NCI-H345 (cell line): ENCODE data around the gene POU6F2.
"Not testable (repeated sequence)": the region's sequence is repeated elsewhere in the genome, so short reads cannot be mapped to it uniquely, and the experiment has no call there.

Experiments used
- DNase-seq: peaks from one replicate; lab custom pipeline; 2025; lab: John Stamatoyannopoulos, UW

The POU6F2 gene

GRCh38 chr7:39187130-39187529 is 209.4 kb downstream of the POU6F2 start:
- DNase-seq, result no peak

GRCh38 chr7:39192476-39192875 is 214.8 kb downstream of the POU6F2 start:
- DNase-seq, result no peak

- not testable (repeated sequence) for DNase-seq
These were observed 216.7 kb downstream of the POU6F2 start for GRCh38 chr7:39194388-39194787.

GRCh38 chr7:39195967-39196366 is 218.3 kb downstream of the POU6F2 start:
- DNase-seq, result no peak

- DNase-seq, result no peak
These were observed 220.1 kb downstream of the POU6F2 start for GRCh38 chr7:39197831-39198230.

- no peak for DNase-seq
These were observed 220.8 kb downstream of the POU6F2 start for GRCh38 chr7:39198556-39198955.

GRCh38 chr7:39199006-39199405 is 221.3 kb downstream of the POU6F2 start:
- no peak for DNase-seq

GRCh38 chr7:39199951-39200350 is 222.2 kb downstream of the POU6F2 start:
- no peak for DNase-seq

- DNase-seq, result no peak
These were observed 224.3 kb downstream of the POU6F2 start for GRCh38 chr7:39202041-39202440.

- DNase-seq, result no peak
These were observed 232.7 kb downstream of the POU6F2 start for GRCh38 chr7:39210362-39210761.

GRCh38 chr7:39211581-39211980 is 233.9 kb downstream of the POU6F2 start:
- no peak for DNase-seq

GRCh38 chr7:39212876-39213275 is 235.2 kb downstream of the POU6F2 start:
- no peak for DNase-seq

GRCh38 chr7:39217783-39218182 is 240.1 kb downstream of the POU6F2 start:
- DNase-seq, result peak; percentile 9

- DNase-seq, result no peak
These were observed 242.2 kb downstream of the POU6F2 start for GRCh38 chr7:39219869-39220268.

- DNase-seq, result no peak
These were observed 244.2 kb downstream of the POU6F2 start for GRCh38 chr7:39221901-39222300.

GRCh38 chr7:39228946-39229345 is 251.2 kb downstream of the POU6F2 start:
- peak; percentile 64 for DNase-seq

GRCh38 chr7:39233851-39234529 is 256.3 kb downstream of the POU6F2 start:
- no peak for DNase-seq

GRCh38 chr7:39238234-39238869 is 260.6 kb downstream of the POU6F2 start:
- peak; percentile 17 for DNase-seq

- no peak for DNase-seq
These were observed 263.2 kb downstream of the POU6F2 start for GRCh38 chr7:39240864-39241263.

- DNase-seq, result no peak
These were observed 269.9 kb downstream of the POU6F2 start for GRCh38 chr7:39247576-39247975.

- DNase-seq, result no peak
These were observed 270.5 kb downstream of the POU6F2 start for GRCh38 chr7:39248041-39248691.

GRCh38 chr7:39248692-39249090 is 271.0 kb downstream of the POU6F2 start:
- no peak for DNase-seq

GRCh38 chr7:39249635-39250152 is 272.0 kb downstream of the POU6F2 start:
- DNase-seq, result no peak
